Measurements from ENCODE around the gene TEX53.

Gene TEX53

DNA sequence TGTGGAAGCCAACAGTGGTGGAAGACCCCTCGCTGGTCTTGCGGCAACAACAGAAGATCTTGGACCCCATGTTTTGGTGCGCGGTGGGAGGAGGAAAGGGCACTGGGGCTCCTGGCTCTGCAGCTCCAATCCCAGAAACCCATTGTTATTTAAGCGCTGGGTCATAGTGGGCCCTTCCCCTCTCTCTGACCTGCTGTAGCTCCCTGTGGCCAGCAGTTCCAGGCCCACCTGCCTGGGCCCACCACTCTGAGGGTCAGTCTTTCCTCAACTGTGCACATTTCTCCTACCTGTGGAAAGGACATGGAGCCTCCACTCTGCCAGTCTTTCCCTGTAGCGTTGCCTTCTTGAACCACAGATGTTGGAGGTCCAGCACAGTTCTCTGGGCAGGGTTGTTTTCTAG, at the start of gene TEX53:
TSS of gene TEX53 (minus strand) at position 101 of the 400 bp plus-strand sequence. CDS start at position 70, 31 bp downstream.
- H3K27ac ChIP-seq = no peak within 1 kb of the TSS
- TF ChIP-seq, protein P1, sequence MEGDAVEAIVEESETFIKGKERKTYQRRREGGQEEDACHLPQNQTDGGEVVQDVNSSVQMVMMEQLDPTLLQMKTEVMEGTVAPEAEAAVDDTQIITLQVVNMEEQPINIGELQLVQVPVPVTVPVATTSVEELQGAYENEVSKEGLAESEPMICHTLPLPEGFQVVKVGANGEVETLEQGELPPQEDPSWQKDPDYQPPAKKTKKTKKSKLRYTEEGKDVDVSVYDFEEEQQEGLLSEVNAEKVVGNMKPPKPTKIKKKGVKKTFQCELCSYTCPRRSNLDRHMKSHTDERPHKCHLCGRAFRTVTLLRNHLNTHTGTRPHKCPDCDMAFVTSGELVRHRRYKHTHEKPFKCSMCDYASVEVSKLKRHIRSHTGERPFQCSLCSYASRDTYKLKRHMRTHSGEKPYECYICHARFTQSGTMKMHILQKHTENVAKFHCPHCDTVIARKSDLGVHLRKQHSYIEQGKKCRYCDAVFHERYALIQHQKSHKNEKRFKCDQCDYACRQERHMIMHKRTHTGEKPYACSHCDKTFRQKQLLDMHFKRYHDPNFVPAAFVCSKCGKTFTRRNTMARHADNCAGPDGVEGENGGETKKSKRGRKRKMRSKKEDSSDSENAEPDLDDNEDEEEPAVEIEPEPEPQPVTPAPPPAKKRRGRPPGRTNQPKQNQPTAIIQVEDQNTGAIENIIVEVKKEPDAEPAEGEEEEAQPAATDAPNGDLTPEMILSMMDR (conservative IDR thresholded peaks at IDR 0.05) = no peak
- TF ChIP-seq ZFX (IDR thresholded peaks at IDR 0.05) = no peak

DNA sequence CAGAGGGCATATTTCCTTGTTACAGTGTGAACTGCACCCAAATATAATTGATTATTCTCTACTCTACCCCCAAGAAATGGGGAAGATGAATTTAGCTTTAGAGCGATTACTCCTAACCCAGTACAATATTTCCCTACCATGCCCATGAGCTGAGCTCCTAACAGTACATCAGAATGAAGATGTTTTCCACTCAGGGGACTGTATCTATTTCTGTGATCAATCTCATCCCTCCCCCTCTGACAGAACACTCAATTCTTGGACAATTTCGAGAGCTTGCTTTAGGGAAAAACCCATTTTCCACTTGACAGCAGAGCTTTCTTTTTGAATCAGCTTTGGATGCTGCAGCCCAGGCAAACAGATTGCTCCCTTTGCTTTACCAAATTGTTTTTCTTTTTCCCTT, 49.1 kb upstream of the TEX53 start:
- TF ChIP-seq ZFX (IDR thresholded peaks at IDR 0.05) = no peak
- TF ChIP-seq, protein P1 (conservative IDR thresholded peaks at IDR 0.05) = no peak
- H3K27ac ChIP-seq = no peak overlapping the region

DNA sequence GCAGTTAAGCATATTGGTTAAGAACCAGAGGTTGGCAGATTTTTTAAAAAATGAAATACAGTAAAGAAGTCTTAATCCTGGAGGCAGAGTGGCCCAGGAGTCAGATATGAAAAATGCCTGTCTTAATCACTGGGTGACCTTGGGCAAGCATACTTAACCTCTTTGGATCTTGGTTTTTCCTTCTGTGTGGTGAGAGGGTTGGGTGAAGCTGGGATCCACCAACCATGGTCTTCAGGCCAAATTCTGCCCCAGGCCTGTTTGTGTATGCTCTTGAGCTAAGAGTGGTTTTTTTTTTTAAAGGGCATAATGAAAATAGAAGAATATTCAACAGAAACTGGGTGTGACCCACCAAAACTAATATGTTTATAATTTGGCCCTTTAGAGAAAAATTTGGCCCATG, 44.4 kb upstream of the TEX53 start:
- H3K27ac ChIP-seq = no peak overlapping the region
- TF ChIP-seq ZFX (IDR thresholded peaks at IDR 0.05) = no peak
- TF ChIP-seq, protein P1 (conservative IDR thresholded peaks at IDR 0.05) = no peak

DNA sequence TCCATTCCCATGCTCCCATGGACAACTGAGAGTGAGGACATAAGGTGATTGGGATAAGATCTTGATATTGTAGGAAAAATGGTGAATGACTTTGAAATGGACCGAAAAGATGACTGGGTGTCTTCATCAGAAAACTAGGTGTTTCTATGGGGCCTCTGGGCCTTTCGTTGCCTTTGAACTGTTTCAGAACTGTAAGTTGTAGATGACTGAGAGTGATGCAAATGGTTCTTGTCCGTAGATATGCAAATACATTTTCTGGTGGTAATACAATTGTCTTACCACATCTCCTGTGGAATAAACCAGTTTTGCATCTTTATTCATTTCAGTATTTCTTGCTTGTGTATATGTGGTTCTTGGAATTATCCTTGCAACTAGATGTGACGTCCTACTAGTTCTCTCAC, 40.3 kb upstream of the TEX53 start:
- H3K27ac ChIP-seq = no peak overlapping the region

DNA sequence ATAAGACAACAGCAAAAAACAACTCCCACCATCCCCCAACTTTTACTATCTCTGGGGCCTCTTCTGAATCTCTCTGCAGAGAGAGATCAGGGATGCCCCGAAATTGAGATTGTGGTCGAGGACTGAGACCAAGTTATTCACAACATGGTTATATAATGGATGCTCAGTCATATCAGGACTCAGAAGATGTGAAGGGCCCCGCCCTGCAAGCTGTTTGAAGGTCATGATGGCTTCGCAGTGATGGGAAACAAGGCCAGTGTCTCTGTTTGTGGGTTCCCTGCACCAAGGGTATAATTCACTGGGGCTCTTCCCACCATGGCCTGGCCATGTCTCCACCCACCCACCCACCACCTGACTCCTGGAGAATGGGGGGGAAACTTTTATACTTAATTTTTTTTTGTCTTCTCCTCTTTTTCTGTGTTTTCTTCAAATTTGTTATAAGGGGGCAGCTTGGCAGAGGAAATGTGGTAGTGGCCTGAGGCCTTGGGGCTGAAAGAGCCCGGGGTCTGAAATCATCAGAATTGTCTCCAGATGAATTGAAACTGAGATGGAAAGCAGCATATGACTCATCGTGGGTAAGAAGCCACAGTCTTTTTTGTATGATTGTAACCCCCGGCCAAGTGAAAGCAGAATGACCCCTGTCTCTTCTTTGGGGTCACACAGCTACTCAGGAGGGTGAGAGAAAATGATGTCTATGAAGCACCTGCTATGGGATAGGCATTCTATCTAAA, 39.4 kb upstream of the TEX53 start:
- TF ChIP-seq ZFX (IDR thresholded peaks at IDR 0.05) = no peak
- TF ChIP-seq, protein P1 (conservative IDR thresholded peaks at IDR 0.05) = no peak
- no peak overlapping the region for H3K27ac ChIP-seq

More for the DNA sequence above, 40.3 kb upstream of the TEX53 start:
- TF ChIP-seq, protein P1 (conservative IDR thresholded peaks at IDR 0.05) = no peak
- TF ChIP-seq ZFX (IDR thresholded peaks at IDR 0.05) = no peak

DNA sequence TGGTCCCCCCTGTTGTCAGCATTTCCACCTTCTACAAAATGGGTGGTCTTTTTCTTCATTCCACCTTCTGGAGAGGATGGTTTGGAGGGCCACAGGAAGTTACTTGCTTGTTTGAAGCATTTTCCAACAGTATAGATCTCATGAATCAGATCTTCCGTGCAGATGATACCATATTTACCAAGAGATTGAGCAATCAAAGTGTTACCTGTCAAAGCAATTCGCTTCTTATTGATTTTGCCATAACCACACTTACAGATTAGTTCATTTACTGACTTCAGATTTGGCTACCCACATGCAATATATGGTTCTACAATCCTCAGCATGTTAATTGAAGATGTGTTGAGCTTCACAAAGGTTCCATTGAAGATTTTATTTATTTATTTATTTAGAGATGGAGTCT, 38.3 kb upstream of the TEX53 start:
- H3K27ac ChIP-seq = no peak overlapping the region
- TF ChIP-seq, protein P1 (conservative IDR thresholded peaks at IDR 0.05) = no peak
- no peak for TF ChIP-seq ZFX (IDR thresholded peaks at IDR 0.05)

DNA sequence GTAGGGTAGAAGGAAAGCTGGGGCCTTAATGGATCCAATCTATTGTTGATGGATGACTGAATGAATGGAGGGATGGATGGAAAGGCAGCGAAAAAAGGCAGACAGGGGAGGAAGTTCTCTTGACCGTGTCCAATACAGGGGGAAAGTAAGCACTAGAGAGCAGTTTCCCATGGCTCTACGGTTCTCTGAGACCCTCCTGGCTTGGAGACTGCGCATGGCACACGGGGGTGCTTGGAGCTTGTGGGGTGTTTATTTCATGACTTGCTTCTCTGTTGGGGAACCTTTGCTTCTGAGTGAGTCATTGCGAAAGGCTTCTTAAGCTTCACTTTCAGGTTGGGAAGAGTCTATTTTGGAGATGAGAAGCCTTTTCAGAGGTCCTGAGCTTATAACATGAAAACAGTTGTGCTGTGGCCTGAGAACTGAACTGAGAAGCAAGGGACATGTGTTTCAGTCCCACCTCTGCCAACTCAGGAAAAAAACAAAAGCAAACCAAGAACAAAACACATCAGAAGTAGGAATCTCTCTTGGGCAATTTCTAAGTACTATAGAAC, 37.2 kb upstream of the TEX53 start:
- TF ChIP-seq ZFX (IDR thresholded peaks at IDR 0.05) = no peak
- TF ChIP-seq, protein P1 (conservative IDR thresholded peaks at IDR 0.05) = no peak
- no peak overlapping the region for H3K27ac ChIP-seq

All from C4-2B (cell line).